ENCODE measurements around the gene ZP4.

ZP4 gene

DNA sequence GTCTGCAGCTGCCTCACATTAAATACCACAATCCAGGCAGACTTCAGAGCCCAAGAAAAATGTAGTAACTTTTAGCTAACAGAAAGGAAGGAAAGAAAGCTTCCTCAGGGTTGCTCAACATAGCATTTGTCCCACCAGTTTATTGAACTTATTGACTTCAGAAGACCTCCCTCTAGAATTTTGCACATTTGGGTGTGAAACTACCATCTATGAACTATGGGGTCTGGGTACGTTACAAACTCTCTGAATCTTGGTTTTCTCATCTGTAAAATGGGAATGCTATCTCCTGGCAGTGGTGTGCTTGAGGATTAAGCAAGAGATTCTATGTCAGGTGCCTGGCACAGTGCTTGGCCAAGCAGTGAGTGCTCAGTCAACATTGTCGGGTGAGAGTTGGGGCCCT, at the start of gene ZP4:
Gene ZP4 (minus strand): TSS at position 101 of the 400 bp plus-strand sequence. CDS start 287 bp downstream, outside the sequence.
- DNase-seq (ENCODE audit: low spot score), result no peak

DNA sequence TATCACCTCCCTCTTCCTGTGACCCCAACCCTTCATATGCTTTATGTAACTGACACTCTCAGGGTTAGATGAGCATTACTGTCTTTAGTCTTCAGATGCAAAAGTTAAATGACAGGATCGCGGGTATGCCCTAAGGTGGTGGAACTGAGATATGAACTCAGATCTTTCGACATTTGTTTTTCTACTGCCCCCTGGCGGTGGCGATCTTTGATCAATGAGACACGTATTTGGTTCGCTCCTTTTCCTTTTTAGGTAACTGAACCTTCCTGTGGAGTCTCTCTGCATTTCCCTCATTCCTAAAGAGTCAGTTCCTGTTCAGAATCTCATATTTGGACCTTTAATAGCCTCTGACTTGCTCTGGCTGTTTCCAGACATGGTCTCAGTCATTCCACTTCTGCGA, 47.8 kb upstream of the ZP4 start:
- DNase-seq (ENCODE audit: low spot score), result no peak

DNA sequence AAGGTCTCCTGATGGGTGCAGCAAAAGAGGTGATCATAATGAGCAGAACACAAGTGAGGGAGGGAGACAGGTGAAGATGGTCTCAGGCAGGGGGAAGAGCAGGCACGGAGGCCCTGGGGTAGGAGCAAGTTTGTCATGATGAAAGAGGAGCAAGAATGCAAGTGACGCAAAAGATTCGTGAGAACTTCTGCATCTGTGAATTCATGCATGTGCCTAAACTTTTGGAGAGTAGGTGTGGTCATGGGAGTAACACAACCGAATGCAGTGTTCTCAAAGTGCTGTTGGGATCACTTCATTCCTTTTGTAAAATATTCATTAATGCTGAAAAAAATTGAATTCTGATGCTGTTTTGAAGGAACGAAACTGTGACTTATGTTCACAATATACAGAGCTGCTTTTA, 47.3 kb upstream of the ZP4 start:
- no peak for DNase-seq (ENCODE audit: low spot score)

- no peak for DNase-seq (ENCODE audit: low spot score)
Measured at GRCh38 chr1:237932816-237933215, 42.1 kb upstream of the ZP4 start.

- no peak for DNase-seq (ENCODE audit: low spot score)
Measured at GRCh38 chr1:237931581-237931980, 40.9 kb upstream of the ZP4 start.

GRCh38 chr1:237927198-237927597, 36.5 kb upstream of the ZP4 start:
- DNase-seq (ENCODE audit: low spot score), result no peak

DNA sequence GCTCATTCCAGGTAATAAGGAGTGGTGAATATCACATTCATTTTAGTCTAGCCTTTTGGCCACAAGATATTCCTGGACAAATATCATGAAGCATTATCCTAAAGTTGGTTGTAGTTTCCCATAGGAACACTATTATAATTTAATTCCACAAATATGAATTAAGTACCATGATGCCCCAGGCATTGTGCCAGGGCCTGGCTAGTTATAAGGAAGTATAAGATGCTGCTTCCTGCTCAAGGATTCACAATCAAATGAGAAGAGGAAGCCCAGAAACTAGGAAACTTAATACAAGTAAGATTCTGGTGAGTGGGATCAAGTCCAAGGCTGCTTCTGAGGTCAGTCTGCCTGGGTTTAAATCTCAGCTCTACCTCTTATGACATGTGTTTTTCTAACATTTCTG, 30.6 kb upstream of the ZP4 start:
- no peak for DNase-seq (ENCODE audit: low spot score)

GRCh38 chr1:237913345-237913744, 22.6 kb upstream of the ZP4 start:
- DNase-seq (ENCODE audit: low spot score), result no peak

DNA sequence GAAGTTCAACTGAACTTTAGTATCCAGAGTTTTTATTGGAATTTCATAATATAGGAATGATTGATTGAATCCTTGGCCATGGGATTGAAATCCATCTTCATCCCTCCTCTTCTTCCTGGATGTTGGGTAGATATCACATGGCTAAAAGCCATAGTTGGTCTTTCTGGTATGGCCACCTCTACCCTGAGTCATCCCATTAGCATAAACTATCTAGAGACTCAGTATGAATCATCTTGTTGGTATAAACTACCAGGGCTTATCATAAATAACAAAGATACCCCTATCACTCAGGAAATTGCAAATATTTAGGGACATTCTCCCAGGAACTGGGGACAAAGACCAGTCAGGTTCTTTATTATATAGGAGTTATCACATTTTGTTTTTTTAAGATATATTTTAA, 21.2 kb upstream of the ZP4 start:
- DNase-seq (ENCODE audit: low spot score), result no peak

GRCh38 chr1:237910834-237911233, 20.1 kb upstream of the ZP4 start:
- DNase-seq (ENCODE audit: low spot score), result no peak

- DNase-seq (ENCODE audit: low spot score), result no peak
Measured at GRCh38 chr1:237903961-237904360, 13.2 kb upstream of the ZP4 start.

DNA sequence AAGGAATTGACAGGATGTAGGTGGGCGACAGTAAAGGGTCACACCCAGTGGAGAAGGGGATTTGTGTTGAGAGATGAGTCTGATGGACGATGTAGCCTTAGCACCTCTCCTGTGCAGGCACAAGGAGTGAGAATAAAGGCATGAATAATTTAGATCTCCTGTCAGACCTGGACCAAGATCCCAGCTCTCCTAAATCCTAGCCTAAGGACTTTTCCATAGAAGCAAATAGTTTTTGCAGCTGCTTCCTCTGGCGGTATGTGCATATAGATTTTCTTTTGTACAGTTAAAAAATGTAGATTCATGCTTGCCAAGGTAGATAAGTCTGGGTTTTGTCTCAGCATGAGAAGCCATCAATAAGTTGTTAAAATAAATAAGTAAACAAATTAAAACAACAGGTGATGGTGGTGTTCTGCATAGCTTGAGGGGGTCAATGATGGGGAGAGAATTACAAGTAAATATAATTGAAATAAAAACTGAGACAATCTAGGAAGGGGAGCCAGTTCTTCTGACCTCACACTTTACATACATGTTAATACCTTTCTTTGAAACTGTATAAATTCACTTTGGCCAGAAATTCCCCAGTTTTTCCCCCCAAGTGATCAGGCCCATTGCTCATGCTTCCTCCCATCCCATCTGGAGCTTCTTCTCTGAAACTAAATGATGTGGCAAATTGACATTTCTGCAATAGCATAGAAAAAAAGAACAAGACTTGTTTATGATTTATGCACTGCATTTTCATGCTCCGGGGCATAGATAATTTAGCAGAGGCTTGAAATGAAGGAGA, 12.4 kb upstream of the ZP4 start:
- DNase-seq (ENCODE audit: low spot score), result no peak

- no peak for DNase-seq (ENCODE audit: low spot score)
Measured at GRCh38 chr1:237901299-237901934, 10.7 kb upstream of the ZP4 start.

DNA sequence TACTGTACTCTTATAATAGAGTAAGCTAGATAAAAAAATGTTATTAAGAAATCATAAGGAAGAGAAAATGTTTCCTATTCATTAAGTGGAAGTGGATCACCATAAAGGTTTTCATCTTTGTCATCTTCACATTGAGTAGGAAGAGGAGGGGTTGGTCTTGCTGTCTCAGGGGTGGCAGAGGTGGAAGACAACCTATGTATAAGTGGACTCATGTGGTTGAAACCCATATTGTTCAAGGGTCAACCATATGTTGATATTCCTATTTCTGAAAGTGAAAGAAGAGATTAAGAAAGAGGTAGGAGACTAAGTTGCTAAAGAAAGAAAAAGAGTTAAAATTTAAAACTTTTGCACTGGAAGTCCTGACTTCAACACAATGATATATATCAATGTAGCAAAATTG, 4.9 kb upstream of the ZP4 start:
- no peak for DNase-seq (ENCODE audit: low spot score)

DNA sequence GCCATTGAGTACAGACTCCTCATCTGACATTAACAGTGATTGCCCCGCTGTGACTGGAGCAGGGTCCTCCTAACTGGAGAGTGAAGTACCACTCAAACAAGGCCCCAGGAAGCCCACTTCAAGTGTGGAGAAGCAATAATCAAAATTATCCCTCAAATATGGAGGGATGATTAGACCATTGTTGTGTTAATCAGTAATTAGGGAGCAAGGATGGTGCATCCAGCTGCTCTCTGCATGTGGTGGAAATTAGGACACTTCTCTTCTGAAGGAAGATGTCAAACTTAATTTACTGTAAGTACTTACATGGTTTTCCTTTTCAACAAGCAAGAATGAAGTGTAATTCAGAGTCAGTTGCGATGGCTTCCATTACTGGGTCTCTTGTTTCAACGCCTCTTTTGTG, 3.4 kb upstream of the ZP4 start:
- DNase-seq (ENCODE audit: low spot score), result no peak

DNA sequence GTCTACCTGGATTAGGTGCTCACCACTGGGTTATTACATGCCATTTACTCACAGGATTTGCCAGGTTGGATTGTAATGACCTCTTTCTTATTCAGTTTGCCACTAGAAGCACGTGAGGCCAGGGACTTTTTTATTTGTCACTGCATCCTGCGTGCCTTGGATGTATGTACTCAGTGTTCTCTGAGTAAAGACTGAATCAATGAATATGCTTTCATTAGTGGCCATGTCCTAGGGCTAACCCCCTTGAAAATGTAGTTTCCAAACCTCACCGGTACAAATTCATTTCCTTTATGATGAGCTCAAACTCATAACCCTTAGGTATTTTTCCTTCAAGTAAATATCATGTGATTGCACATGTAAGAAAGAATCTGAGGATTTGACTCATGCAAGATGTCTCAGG, 1.3 kb upstream of the ZP4 start:
- no peak for DNase-seq (ENCODE audit: low spot score)

DNA sequence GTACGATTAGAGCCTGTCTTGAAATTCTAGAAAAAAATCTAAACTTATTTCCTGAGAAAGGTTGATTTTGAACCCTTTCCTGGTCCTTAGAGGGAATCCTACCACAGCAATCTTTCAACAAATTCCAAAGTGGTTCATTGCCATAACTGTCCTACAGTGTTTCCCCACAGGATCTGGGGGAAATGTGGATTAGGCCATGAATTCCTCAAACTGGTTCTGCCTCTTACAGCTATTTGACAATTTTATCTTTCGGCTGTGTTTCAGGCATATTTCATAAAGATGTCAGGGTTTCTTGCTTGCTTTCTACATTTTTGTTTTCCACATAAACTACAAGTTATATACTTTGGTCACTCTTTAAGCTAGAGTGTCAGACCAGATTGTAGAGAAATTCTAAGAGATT, 544 bp upstream of the ZP4 start:
- no peak for DNase-seq (ENCODE audit: low spot score)

- DNase-seq (ENCODE audit: low spot score), result no peak
Measured at GRCh38 chr1:237890416-237890815, 306 bp downstream of the ZP4 start.

GRCh38 chr1:237888143-237888542, 2.6 kb downstream of the ZP4 start:
- no peak for DNase-seq (ENCODE audit: low spot score)

DNA sequence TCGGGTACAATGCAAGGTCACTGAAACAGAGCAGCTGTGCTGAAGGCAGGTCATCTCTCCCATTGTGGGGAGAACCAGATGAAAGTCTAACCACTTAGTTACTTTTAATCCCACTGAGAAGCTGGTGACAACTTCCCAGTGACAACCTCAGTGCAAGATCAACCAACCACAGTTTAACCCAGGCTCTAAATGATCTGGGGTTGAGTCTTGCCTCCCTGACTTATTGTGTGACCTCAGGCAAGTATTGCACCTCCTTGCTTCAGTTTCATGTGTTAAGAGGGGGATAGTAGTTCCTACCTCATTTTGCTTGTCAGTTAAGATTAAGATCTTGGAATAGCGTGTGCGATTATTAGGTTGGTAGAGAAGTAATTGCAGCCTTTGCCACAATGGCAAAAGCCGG, 3.2 kb downstream of the ZP4 start:
- DNase-seq (ENCODE audit: low spot score), result no peak

- no peak for DNase-seq (ENCODE audit: low spot score)
Measured at GRCh38 chr1:237884237-237884636, 6.5 kb downstream of the ZP4 start.

- DNase-seq (ENCODE audit: low spot score), result no peak
Measured at GRCh38 chr1:237879195-237879594, 11.5 kb downstream of the ZP4 start.

- no peak for DNase-seq (ENCODE audit: low spot score)
Measured at GRCh38 chr1:237878406-237878805, 12.3 kb downstream of the ZP4 start.

GRCh38 chr1:237877631-237878030, 13.1 kb downstream of the ZP4 start:
- no peak for DNase-seq (ENCODE audit: low spot score)
